CD4-positive, alpha-beta memory T cell (primary cell): ENCODE results near the gene SMCO4. TPM values are rescaled to one million over a fixed set of nuclear protein-coding genes. Genes with fewer than 3 reads are reported as not detected.

ENCODE experiments used
- CTCF ChIA-PET: fragments of 350-600 bp; sonication (Branson Sonifier 250); formaldehyde crosslinking; loops from one replicate; lab custom pipeline; 2021; ENCODE audit warnings: inconsistent platforms; ENCODE audit not compliant: partially characterized antibody; lab: Charles Lee
- POLR2A ChIA-PET: fragments of 350-600 bp; sonication (Branson Sonifier 250); formaldehyde crosslinking; loops from one replicate; lab custom pipeline; 2021; ENCODE audit not compliant: partially characterized antibody; lab: Charles Lee
- DNase-seq, 5 donors: peaks; one replicate each; pipeline versions ENCODE4 v3.0.0 to v3.0.0-alpha.2; 2020 to 2022; ENCODE audit warnings: mixed read lengths in 1 of 5
- H3K27ac ChIP-seq: one replicate; pipeline ENCODE4 v1.7.0; 2013; ENCODE audit warnings: low read depth, low read length
- H3K27me3 ChIP-seq: 2 replicates; pipeline ENCODE4 v1.7.0; 2013; ENCODE audit warnings: mild to moderate bottlenecking, low read length, moderate library complexity; ENCODE audit not compliant: insufficient read depth
- H3K36me3 ChIP-seq: 2 replicates; pipeline ENCODE4 v1.7.0; 2013; ENCODE audit warnings: mild to moderate bottlenecking, low read length, moderate library complexity; ENCODE audit not compliant: insufficient read depth
- H3K4me1 ChIP-seq: 2 replicates; pipeline ENCODE4 v1.7.0; 2013; ENCODE audit warnings: mild to moderate bottlenecking, low read length, moderate library complexity; ENCODE audit not compliant: insufficient read depth
- H3K4me3 ChIP-seq, 2 donors: one replicate each; pipeline ENCODE4 v1.7.0; 2013; ENCODE audit warnings: low read length in 2 of 2, mild to moderate bottlenecking in 1 of 2
- H3K9me3 ChIP-seq, 2 donors: one replicate each; pipeline ENCODE4 v1.7.0; 2013; ENCODE audit warnings: low read length in 2 of 2, control low read depth in 1 of 2; ENCODE audit not compliant: control insufficient read depth in 1 of 2
- H3K27ac Mint-ChIP-seq, 7 donors: one replicate each; pipeline ENCODE4 v1.8.0; 2020 to 2021; ENCODE audit warnings: mixed read lengths in 7 of 7, mild to moderate bottlenecking in 6 of 7, inconsistent platforms in 3 of 7, moderate library complexity in 3 of 7
- H3K27me3 Mint-ChIP-seq, 2 donors: one replicate each; pipeline ENCODE4 v1.8.0; 2020 to 2021; ENCODE audit warnings: mixed read lengths in 2 of 2
- H3K36me3 Mint-ChIP-seq, 2 donors: one replicate each; pipeline ENCODE4 v1.8.0; 2020 to 2021; ENCODE audit warnings: mixed read lengths in 2 of 2, inconsistent platforms in 1 of 2, mild to moderate bottlenecking in 1 of 2
- H3K4me1 Mint-ChIP-seq, 4 donors: one replicate each; pipeline ENCODE4 v1.8.0; 2020 to 2021; ENCODE audit warnings: mixed read lengths in 4 of 4, mild to moderate bottlenecking in 1 of 4
- H3K4me3 Mint-ChIP-seq, 8 donors: one replicate each; pipeline ENCODE4 v1.8.0; 2020 to 2021; ENCODE audit warnings: mixed read lengths in 8 of 8, mild to moderate bottlenecking in 7 of 8, moderate library complexity in 6 of 8, inconsistent platforms in 3 of 8
- H3K9me3 Mint-ChIP-seq, 8 donors: one replicate each; pipeline ENCODE4 v1.8.0; 2020 to 2021; ENCODE audit warnings: mixed read lengths in 8 of 8, mild to moderate bottlenecking in 5 of 8, inconsistent platforms in 3 of 8, moderate library complexity in 1 of 8
- intact Hi-C: fragments of 100-400 bp; cut with micrococcal nuclease; formaldehyde crosslinking; loops from one replicate; pipeline ENCODE4 v1.15.1; 2023
- polyA plus RNA-seq, 2 donors: library from polyadenylated mRNA; unstranded; fragments of 300-500 nt; fragmentation: Illumina TruSeq; gene quantifications; one replicate each; pipeline ENCODE4 v1.2.3, GENCODE V29; 2021
- total RNA-seq, 2 experiments: library from RNA; stranded (reverse); gene quantifications; one replicate each; pipeline ENCODE4 v1.2.3, GENCODE V29; 2021

Gene SMCO4
- total and polyA plus RNA-seq, 4 experiments from 2014 or later, result 13.1 to 16.2 (median 14.6) TPM

- H3K4me3 ChIP-seq, result no peak overlapping the region
- ChIA-PET CTCF (no interaction called here), POLR2A (no interaction called here)
- no peaks in the 10 kb centered on the region for H3K27me3 ChIP-seq
- H3K4me1 ChIP-seq, result no peaks in the 10 kb centered on the region
- H3K27me3 Mint-ChIP-seq, result no peaks in the 10 kb centered on the region
- intact Hi-C loops, result no loop called here
- no peaks in the 10 kb centered on the region for H3K36me3 ChIP-seq
- H3K27ac ChIP-seq, result no peak overlapping the region
- H3K9me3 ChIP-seq, result no peaks in the 10 kb centered on the region
- no peaks in the 10 kb centered on the region for H3K4me1 Mint-ChIP-seq
- no peak for DNase-seq
- peaks cover 0 to 1% (median 0%) of the 10 kb centered on the region in 8 donors for H3K9me3 Mint-ChIP-seq
- no peak overlapping the region for H3K4me3 Mint-ChIP-seq
- H3K36me3 Mint-ChIP-seq, result peaks cover 19 to 32% of the 10 kb centered on the region in 2 donors
- peak overlapping the region in 1 of 7 donors; percentile 36 for H3K27ac Mint-ChIP-seq
Observed at GRCh38 chr11:93498161-93498560, 45.0 kb downstream of the SMCO4 start.

- Mint-ChIP-seq H3K36me3 (peaks cover 19 to 32% of the 10 kb centered on the region in 2 donors), H3K4me1 (no peaks in the 10 kb centered on the region), H3K4me3 (no peak overlapping the region), H3K27ac (no peak overlapping the region), H3K27me3 (no peaks in the 10 kb centered on the region), H3K9me3 (peaks cover 0 to 1% (median 0%) of the 10 kb centered on the region in 8 donors)
- no peak overlapping the region for H3K4me3 ChIP-seq
- POLR2A ChIA-PET, result no interaction called here
- CTCF ChIA-PET, result no interaction called here
- intact Hi-C loops, result no loop called here
- H3K9me3 ChIP-seq, result no peaks in the 10 kb centered on the region
- no peaks in the 10 kb centered on the region for H3K27me3 ChIP-seq
- DNase-seq, result no peak
- H3K27ac ChIP-seq, result no peak overlapping the region
- H3K4me1 ChIP-seq, result no peaks in the 10 kb centered on the region
- H3K36me3 ChIP-seq, result no peaks in the 10 kb centered on the region
Observed at GRCh38 chr11:93497596-93497995, 45.6 kb downstream of the SMCO4 start.

GRCh38 chr11:93494357-93494756 is 48.8 kb downstream of the SMCO4 start:
- DNase-seq, result no peak
- peaks cover 0 to 1% (median 0%) of the 10 kb centered on the region in 8 donors for H3K9me3 Mint-ChIP-seq
- Histone ChIP-seq H3K9me3 (no peaks in the 10 kb centered on the region), H3K4me1 (no peaks in the 10 kb centered on the region), H3K27me3 (no peaks in the 10 kb centered on the region), H3K36me3 (no peaks in the 10 kb centered on the region), H3K4me3 (no peak overlapping the region), H3K27ac (no peak overlapping the region)
- POLR2A ChIA-PET, result no interaction called here
- no peaks in the 10 kb centered on the region for H3K27me3 Mint-ChIP-seq
- intact Hi-C loops, result no loop called here
- peaks cover 19 to 32% of the 10 kb centered on the region in 2 donors for H3K36me3 Mint-ChIP-seq
- H3K4me1 Mint-ChIP-seq, result peaks cover 0 to 7% (median 0%) of the 10 kb centered on the region in 4 donors
- H3K4me3 Mint-ChIP-seq, result no peak overlapping the region
- CTCF ChIA-PET, result no interaction called here
- no peak overlapping the region for H3K27ac Mint-ChIP-seq

GRCh38 chr11:93493252-93493897 is 49.8 kb downstream of the SMCO4 start:
- CTCF ChIA-PET, result no interaction called here
- no peak for DNase-seq
- no peaks in the 10 kb centered on the region for H3K9me3 ChIP-seq
- peak overlapping the region in 2 of 7 donors; percentile 11 to 52 for H3K27ac Mint-ChIP-seq
- H3K36me3 Mint-ChIP-seq, result peaks cover 14 to 27% of the 10 kb centered on the region in 2 donors
- no peaks in the 10 kb centered on the region for H3K4me1 ChIP-seq
- H3K36me3 ChIP-seq, result no peaks in the 10 kb centered on the region
- H3K27me3 Mint-ChIP-seq, result no peaks in the 10 kb centered on the region
- H3K27ac ChIP-seq, result no peak overlapping the region
- intact Hi-C loops, result no loop called here
- peaks cover 0 to 1% (median 0%) of the 10 kb centered on the region in 8 donors for H3K9me3 Mint-ChIP-seq
- H3K4me3 ChIP-seq, result no peak overlapping the region
- peaks cover 0 to 7% (median 0%) of the 10 kb centered on the region in 4 donors for H3K4me1 Mint-ChIP-seq
- POLR2A ChIA-PET, result no interaction called here
- H3K4me3 Mint-ChIP-seq, result no peak overlapping the region
- no peaks in the 10 kb centered on the region for H3K27me3 ChIP-seq

GRCh38 chr11:93492464-93493251 is 50.5 kb downstream of the SMCO4 start:
- intact Hi-C loops, result no loop called here
- ChIA-PET POLR2A (no interaction called here), CTCF (no interaction called here)

GRCh38 chr11:93491973-93492372 is 51.2 kb downstream of the SMCO4 start:
- ChIA-PET CTCF (no interaction called here), POLR2A (no interaction called here)
- H3K9me3 Mint-ChIP-seq, result peaks cover 0 to 1% (median 0%) of the 10 kb centered on the region in 8 donors
- Histone ChIP-seq H3K27ac (no peak overlapping the region), H3K4me3 (no peak overlapping the region), H3K36me3 (no peaks in the 10 kb centered on the region), H3K9me3 (no peaks in the 10 kb centered on the region), H3K4me1 (no peaks in the 10 kb centered on the region), H3K27me3 (no peaks in the 10 kb centered on the region)
- no peak for DNase-seq
- H3K36me3 Mint-ChIP-seq, result peaks cover 14 to 23% of the 10 kb centered on the region in 2 donors
- intact Hi-C loops, result no loop called here
- peaks cover 0 to 7% (median 0%) of the 10 kb centered on the region in 4 donors for H3K4me1 Mint-ChIP-seq
- peak overlapping the region in 1 of 7 donors; percentile 15 for H3K27ac Mint-ChIP-seq
- H3K27me3 Mint-ChIP-seq, result no peaks in the 10 kb centered on the region
- H3K4me3 Mint-ChIP-seq, result no peak overlapping the region

More at GRCh38 chr11:93492464-93493251, 50.5 kb downstream of the SMCO4 start:
- peaks cover 0 to 1% (median 0%) of the 10 kb centered on the region in 8 donors for H3K9me3 Mint-ChIP-seq
- Histone ChIP-seq H3K36me3 (no peaks in the 10 kb centered on the region), H3K27ac (no peak overlapping the region), H3K4me3 (no peak overlapping the region), H3K4me1 (no peaks in the 10 kb centered on the region), H3K9me3 (no peaks in the 10 kb centered on the region), H3K27me3 (no peaks in the 10 kb centered on the region)
- H3K27ac Mint-ChIP-seq, result peak overlapping the region in 1 of 7 donors; percentile 1
- DNase-seq, result no peak
- peaks cover 14 to 27% of the 10 kb centered on the region in 2 donors for H3K36me3 Mint-ChIP-seq
- no peak overlapping the region for H3K4me3 Mint-ChIP-seq
- H3K27me3 Mint-ChIP-seq, result no peaks in the 10 kb centered on the region
- peaks cover 0 to 7% (median 0%) of the 10 kb centered on the region in 4 donors for H3K4me1 Mint-ChIP-seq

- H3K9me3 Mint-ChIP-seq, result peaks cover 0 to 1% (median 0%) of the 10 kb centered on the region in 8 donors
- ChIA-PET POLR2A (no interaction called here), CTCF (no interaction called here)
- DNase-seq, result no peak
- peaks cover 0 to 7% (median 0%) of the 10 kb centered on the region in 4 donors for H3K4me1 Mint-ChIP-seq
- Histone ChIP-seq H3K9me3 (no peaks in the 10 kb centered on the region), H3K4me1 (no peaks in the 10 kb centered on the region), H3K36me3 (no peaks in the 10 kb centered on the region), H3K4me3 (no peak overlapping the region), H3K27me3 (no peaks in the 10 kb centered on the region), H3K27ac (no peak overlapping the region)
- H3K4me3 Mint-ChIP-seq, result no peak overlapping the region
- H3K36me3 Mint-ChIP-seq, result peaks cover 12 to 21% of the 10 kb centered on the region in 2 donors
- intact Hi-C loops, result no loop called here
- H3K27me3 Mint-ChIP-seq, result no peaks in the 10 kb centered on the region
- no peak overlapping the region for H3K27ac Mint-ChIP-seq
Observed at GRCh38 chr11:93490996-93491618, 52.1 kb downstream of the SMCO4 start.
